ENCODE measurements around the gene DUS1L.

The DUS1L gene

DNA sequence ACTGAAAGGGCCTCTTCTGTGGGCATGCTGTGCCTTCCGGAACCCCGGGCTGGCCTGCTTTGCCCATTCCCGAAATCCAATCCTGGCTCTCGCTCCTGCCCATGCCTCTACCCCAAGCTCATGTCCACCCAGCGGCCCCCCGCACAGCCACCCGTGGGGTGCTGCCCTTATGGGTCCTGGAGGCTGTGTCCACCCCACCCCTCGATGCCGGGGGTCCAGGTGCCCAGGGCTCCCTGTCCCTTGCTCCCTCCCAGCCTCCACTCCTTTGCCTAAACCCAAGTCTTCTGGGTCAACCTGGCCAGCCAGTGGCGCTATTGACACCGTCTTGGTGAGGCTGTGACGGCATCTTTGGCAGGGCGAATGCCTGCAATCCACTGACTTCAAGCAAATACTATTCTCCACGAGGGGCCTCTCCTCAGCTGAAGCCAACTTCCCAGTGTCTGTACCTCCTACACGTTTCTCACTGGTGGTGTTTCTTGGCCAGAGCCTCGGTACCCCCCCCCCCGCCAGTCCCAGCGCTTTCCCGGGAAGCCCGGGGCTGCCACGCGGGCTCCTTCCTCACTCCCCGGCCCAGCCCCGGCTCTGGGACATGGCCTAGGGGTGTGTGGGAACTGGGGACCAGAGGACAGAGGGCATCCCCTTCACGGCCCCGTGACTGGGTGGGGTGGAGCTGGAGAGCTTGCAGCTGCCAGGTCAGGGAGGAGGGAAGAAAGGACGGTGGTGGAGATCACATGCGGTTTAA is 12.2 kb upstream of the DUS1L start:
- no peak for DNase-seq (ENCODE audit: extremely low read depth in 1 of 2, low read depth in 1 of 2)

GRCh38 chr17:82076785-82077591 is 11.4 kb upstream of the DUS1L start:
- no peak for DNase-seq (ENCODE audit: extremely low read depth in 1 of 2, low read depth in 1 of 2)

DNA sequence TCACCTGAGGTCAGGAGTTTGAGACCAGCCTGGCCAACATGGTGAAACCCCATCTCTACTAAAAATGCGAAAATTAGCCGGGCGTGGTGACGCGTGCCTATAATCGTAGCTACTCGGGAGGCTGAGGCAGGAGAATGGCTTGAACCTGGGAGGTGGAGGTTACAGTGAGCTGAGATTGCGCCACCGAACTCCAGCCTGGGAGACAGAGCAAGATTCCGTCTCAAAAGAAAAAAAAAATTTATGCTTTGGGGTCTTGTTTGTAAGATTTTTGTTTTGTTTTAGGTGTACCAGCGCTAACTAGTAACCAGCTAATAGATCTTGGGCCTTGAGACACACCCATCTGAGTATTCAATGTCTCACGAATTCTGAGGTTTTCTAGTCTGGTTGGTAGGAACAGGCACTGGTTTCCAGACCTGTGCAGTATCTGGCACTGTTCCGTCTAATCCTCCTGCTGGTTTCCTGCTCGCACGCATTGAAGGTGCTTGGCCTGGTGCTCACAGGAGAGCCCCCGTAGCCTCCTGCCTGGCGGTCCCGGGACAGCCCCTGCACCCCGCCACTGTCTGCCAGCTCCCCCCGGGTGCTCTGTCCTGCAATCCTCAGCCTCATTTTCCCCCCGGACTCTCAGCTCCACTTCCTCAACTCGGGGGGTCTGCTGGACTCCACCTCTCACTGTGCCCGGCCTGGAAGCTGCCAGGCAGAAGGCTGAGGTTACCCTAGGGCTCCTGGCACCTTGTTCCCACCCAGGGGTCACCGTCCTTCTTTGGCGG is 10.6 kb upstream of the DUS1L start:
- no peak for DNase-seq (ENCODE audit: extremely low read depth in 1 of 2, low read depth in 1 of 2)

DNA sequence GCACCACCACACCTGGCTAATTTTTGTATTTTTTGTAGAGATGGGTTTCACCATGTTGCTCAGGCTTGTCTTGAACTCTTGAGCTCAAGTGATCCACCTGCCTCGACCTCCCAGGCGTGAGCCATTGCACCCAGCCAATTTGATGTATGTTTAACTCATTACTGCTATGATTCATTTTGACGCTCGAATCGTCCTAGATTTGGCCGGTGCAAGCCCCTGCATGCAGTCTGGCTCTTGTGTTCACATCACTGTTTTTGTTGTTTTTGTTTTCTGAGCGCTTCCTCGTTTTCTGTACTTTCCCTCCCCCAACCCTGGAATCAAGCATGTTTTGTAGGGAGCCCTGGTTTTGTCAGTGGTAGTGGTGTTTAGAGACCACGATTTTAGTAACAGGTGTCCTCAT is 7.8 kb upstream of the DUS1L start:
- no peak for DNase-seq (ENCODE audit: extremely low read depth in 1 of 2, low read depth in 1 of 2)

GRCh38 chr17:82072827-82073226 is 7.2 kb upstream of the DUS1L start:
- DNase-seq (ENCODE audit: extremely low read depth in 1 of 2, low read depth in 1 of 2) = no peak

DNA sequence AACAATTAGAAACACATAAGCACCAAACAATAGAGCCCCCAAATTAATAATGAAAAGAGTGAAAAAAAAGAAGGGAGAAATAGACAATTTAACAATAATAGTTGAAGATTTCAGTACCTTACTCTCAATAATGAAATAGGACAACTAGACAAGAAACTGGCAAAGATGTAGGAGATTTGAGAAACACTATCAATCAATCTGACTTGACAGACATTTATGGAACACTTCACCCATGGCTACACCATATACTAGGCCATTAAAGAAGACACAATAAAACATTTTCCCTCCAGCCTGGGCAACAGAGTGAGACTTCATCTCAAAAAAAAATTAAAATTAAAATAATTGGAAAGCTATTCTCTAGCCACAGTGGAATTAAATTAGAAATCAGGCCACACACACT is 5.0 kb upstream of the DUS1L start:
- no peak for DNase-seq (ENCODE audit: extremely low read depth in 1 of 2, low read depth in 1 of 2)

DNA sequence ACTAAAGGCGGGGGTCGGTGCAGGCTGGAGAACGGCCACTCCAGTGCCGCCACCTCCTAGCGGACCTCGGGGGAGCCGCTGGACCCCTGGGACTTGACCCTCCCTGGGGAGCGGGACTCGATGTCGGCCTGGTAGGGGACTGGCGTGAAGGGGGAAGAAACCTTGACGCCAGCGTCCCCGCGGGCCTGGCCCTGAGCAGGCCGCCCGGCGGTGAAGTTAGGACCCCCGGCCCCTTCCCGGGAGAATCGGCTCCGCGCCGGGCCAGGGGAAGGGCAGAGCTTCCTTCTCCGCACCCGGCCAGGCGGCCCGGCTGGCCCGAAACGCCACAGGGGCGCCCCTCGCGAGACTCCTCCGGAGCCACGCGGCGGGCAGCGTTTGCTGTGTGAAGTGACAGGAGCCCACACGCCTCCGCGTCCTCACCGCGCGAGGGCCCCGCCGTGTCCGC is 389 bp downstream of the DUS1L start:
- no peak for DNase-seq (ENCODE audit: extremely low read depth in 1 of 2, low read depth in 1 of 2)

- no peak for DNase-seq (ENCODE audit: extremely low read depth in 1 of 2, low read depth in 1 of 2)
Observed at GRCh38 chr17:82064433-82065192, 991 bp downstream of the DUS1L start.

GRCh38 chr17:82063424-82064415 is 1.9 kb downstream of the DUS1L start:
- DNase-seq (ENCODE audit: extremely low read depth in 1 of 2, low read depth in 1 of 2) = no peak

DNA sequence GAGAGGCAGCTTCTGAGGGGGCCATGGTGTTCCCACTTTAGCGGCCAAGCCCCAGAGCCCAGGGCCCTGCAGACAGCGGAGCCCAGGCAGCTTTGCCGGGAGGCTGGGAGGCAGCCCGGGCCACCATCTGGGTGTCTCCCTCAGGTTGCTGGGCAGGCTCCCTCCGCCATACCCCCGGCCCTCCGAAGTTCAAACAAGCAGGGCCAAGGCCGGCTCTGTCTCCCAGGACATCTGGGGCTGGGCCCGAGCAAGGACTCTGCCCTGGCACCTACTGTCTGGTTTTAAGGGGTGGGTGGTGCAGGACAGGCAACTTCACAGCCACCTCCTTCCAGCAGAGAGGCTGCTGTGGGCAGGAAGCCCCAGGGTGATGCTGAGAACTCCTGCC is 2.6 kb downstream of the DUS1L start:
- no peak for DNase-seq (ENCODE audit: extremely low read depth in 1 of 2, low read depth in 1 of 2)

GRCh38 chr17:82062076-82062983 is 3.3 kb downstream of the DUS1L start:
- no peak for DNase-seq (ENCODE audit: extremely low read depth in 1 of 2, low read depth in 1 of 2)

DNA sequence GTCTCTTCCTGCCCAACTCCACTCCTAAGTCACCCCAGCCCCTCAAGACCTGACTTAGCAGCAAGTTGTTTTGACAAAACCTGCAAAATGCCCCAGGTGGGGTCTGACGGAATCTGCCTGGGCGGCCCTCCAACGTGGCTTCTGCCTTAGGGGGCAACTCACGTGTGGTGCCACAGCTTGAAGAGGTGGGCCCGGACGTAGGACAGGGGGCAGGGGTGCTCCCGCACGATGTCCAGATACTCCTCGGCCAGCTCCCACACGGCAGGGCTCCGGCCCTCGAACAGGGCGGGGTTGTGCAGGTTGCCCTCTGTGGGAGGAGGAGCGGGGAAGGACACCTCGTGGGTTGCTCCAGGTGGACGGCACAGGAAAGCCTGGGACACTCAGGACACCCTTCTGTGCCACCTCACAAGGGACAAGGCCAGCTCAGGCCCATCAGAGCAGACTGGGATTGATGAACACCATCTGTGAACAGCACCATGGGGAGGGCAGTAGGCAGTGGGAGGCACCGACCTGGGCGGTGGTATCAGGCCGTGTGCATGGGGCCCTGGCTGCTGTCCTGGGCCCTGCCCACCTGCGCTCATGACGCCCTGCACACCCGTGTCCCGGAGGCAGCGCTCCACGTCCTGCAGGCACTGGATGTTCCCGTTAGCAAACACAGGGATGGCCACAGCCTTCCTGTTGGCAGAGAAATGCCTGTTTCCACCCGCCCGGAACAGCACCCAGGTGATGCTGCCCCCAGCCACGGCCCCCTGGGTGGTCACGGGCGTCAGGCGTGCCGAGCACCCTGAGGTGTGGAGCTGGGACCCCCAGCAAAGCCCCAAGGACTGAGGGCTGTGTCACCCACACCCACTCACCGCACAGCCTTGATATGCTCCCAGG is 4.3 kb downstream of the DUS1L start:
- DNase-seq (ENCODE audit: extremely low read depth in 1 of 2, low read depth in 1 of 2) = no peak

DNA sequence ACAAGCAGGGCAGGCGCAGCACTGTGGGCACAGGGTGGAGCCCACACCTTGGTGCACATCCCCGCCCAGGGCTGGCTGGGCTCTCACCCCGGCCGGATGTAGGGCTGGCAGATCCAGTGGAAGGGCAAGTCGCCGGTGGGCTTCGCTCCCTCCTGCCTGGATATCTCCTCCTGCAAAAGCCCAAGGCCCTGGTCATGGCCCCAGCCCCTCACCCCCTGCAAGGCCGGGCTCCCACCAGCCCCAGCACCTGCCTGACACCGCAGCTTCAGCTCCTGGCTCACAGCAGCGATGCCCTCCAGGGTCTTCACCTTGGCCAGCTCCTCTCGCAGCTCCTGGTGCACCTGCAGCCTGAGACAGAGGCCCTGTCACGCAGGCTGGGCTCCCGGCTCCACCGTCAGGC is 5.0 kb downstream of the DUS1L start:
- DNase-seq (ENCODE audit: extremely low read depth in 1 of 2, low read depth in 1 of 2) = no peak

GRCh38 chr17:82060001-82060380 is 5.6 kb downstream of the DUS1L start:
- no peak for DNase-seq (ENCODE audit: extremely low read depth in 1 of 2, low read depth in 1 of 2)

DNA sequence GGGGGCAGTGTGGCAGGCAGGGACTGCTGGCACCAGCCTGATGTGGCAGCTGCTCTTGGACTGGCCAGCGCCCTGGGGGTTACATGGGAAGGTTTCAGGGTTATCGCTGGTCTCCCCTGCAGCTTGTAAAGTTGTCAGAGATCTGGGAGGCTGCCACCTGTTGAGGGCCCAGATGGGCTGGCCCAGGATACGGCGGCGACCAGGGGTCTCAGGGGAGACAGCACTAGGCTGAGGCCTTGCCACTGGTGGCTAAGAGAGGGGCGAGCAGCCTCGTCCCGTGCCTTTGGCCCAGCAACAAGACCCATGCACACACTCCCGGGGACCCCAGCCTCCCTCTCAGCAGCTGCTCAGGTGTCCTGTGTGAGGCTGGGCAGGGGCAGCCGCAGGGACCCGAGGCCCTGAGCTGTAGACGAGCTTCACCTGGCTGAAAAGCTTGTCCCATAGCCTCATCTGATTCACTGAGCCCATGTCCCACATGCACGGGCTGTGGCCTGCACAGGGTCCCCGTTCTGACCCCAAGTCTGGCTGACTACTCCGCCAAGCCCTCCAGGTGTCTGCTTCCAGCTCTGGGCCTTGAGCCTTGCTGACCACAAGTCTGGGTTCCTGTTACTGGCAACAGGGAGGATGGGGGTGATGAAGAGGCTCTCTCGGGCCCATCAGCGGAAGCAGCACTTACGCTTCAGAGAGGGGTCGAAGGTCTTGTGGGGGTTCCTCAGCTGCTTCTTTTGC is 6.2 kb downstream of the DUS1L start:
- no peak for DNase-seq (ENCODE audit: extremely low read depth in 1 of 2, low read depth in 1 of 2)

DNA sequence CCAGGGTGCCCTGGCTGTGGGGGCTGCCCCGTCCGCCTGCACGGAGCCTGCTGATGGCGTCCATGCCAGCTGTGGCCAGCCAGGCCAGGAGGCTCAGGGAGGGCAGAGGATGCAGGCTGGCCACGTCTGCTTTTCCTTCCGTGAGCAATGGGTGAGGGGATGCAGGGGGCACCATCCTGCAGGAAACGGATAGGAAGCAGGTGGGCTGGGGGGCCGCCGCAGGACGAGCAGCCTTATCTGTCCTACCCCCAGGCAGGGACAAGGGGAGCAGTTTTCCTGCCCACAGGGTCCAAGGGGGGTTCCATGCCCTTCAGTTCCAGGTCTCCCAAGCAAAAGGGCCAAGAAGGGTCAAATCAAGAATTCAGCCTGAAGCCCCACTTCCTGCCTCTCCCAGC is 6.8 kb downstream of the DUS1L start:
- no peak for DNase-seq (ENCODE audit: extremely low read depth in 1 of 2, low read depth in 1 of 2)

DNA sequence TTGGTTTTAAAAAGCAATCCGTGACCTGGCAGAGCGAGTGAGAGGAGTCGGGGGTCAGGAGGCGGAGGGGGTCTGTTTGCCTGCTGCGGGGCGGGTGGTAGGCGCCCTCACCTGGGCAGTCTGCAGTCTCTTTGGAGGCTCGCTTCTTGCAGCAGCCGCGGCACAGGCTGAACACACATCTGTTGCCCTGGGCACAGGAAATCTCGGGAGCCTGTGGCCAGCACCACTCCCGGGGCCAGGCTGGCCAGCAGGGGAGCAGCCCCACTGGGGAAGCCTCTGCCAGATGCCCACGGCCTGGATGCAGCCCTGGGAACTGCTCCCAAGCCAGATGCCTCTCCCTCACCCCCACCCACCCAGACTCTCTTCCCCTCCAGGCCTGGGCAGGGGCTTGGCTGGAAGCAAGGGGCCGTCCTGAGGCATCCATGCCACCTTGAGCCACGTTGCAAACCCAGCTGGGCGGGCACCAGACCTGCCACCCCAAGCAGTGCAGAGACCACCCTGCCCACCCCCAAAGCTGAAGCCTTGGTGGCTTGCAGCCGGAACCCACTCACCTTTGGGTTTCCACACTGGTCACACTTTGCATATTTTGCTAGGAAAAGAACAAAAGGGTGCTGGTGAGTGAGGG is 7.3 kb downstream of the DUS1L start:
- no peak for DNase-seq (ENCODE audit: extremely low read depth in 1 of 2, low read depth in 1 of 2)
